ENCODE data around the gene DPF3. TPM values are rescaled to one million over a fixed set of nuclear protein-coding genes. Genes with fewer than 3 reads are reported as not detected.

The DPF3 gene
- total RNA-seq, 3 donors from 2014 or later (not counting 1 experiment from before 2014, with no cell fraction given): 1.4 to 1.8 (median 1.4) TPM

- Mint-ChIP-seq H3K27ac (no peak overlapping the region), H3K4me3 (no peak overlapping the region), H3K36me3 (no peaks in the 10 kb centered on the region), H3K9me3 (no peaks in the 10 kb centered on the region), H3K4me1 (peaks cover 0 to 14% of the 10 kb centered on the region in 2 donors), H3K27me3 (ENCODE audit: low read depth in 2 of 2) (peaks cover 77 to 81% of the 10 kb centered on the region in 2 donors)
- Histone ChIP-seq H3K4me1 (ENCODE audit: control insufficient read depth, insufficient read depth, low read length) (peaks cover under 1% of the 10 kb centered on the region), H3K36me3 (ENCODE audit: control insufficient read depth, insufficient read depth, low read length) (no peaks in the 10 kb centered on the region), H3K4me3 (ENCODE audit: low read length) (no peak overlapping the region), H3K9me3 (ENCODE audit: control insufficient read depth, insufficient read depth, low read length) (no peaks in the 10 kb centered on the region), H3K27me3 (ENCODE audit: control insufficient read depth, insufficient read depth, low read length) (no peaks in the 10 kb centered on the region), H3K27ac (ENCODE audit: low read length) (no peak overlapping the region)
- WGBS (ENCODE audit: insufficient coverage): 84% methylated on average over 3 of the region's 3 CpGs
- ATAC-seq (no peak), DNase-seq (peak in 1 of 2 donors; percentile 1)
- no peak for TF ChIP-seq CTCF (IDR thresholded peaks at IDR 0.05)
- intact Hi-C loops (cut with micrococcal nuclease): no loop called here
These were observed 289.8 kb downstream of the DPF3 start for GRCh38 chr14:72604133-72604532.

- peak in 1 of 2 donors; percentile 3 for DNase-seq
- no peaks in the 10 kb centered on the region for H3K9me3 ChIP-seq (ENCODE audit: control insufficient read depth, insufficient read depth, low read length)
- Mint-ChIP-seq H3K4me3 (no peak overlapping the region), H3K27me3 (ENCODE audit: low read depth in 2 of 2) (peaks cover 72 to 77% of the 10 kb centered on the region in 2 donors), H3K36me3 (no peaks in the 10 kb centered on the region), H3K9me3 (no peaks in the 10 kb centered on the region), H3K27ac (no peak overlapping the region), H3K4me1 (peaks cover 0 to 13% of the 10 kb centered on the region in 2 donors)
- no peaks in the 10 kb centered on the region for H3K27me3 ChIP-seq (ENCODE audit: control insufficient read depth, insufficient read depth, low read length)
- intact Hi-C loops (cut with micrococcal nuclease): no loop called here
- no peak for ATAC-seq
- 91% methylated on average over 4 of the region's 4 CpGs for WGBS (ENCODE audit: insufficient coverage)
- H3K27ac ChIP-seq (ENCODE audit: low read length): no peak overlapping the region
- no peaks in the 10 kb centered on the region for H3K36me3 ChIP-seq (ENCODE audit: control insufficient read depth, insufficient read depth, low read length)
- H3K4me3 ChIP-seq (ENCODE audit: low read length): no peak overlapping the region
- peaks cover 3% of the 10 kb centered on the region for H3K4me1 ChIP-seq (ENCODE audit: control insufficient read depth, insufficient read depth, low read length)
- TF ChIP-seq CTCF (IDR thresholded peaks at IDR 0.05): no peak
These were observed 290.3 kb downstream of the DPF3 start for GRCh38 chr14:72603639-72604038.

DNA sequence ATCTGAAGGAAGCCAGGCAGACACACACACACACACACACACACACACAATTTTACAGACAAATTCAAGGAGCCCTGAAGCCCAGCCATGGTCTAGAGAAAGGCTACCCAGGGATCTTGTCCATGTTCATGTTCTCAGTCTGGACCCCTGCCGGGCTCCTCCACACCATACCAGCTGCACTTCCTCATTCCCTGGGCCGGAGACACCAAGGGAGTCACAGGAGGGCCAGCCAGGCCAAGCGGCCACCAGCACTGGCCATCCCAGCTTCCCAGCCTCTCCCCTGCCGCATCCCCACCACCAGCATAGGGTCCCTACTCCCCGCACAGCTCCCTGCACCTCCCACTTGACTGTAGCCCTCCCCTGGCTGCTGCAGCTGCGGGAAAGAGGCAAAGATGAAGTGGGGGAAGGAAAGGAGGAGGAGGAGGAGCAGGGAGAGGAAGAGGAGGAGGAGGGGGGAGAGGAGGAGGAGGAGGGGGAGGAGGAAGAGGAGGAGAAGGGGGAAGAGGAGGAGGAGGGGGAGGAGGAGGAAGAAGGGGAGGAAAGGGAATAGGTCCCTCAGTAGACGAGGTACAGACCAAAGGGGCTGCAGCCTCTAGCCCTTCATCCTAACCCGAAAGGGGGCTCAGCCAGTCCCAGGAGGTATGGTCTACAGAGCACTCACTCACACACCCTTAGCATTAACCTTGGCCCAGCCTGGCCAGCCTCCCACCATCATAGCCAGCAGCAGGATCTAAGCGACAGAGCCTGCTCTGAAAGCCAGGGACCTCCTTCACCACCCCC, 293.2 kb downstream of the DPF3 start:
- no peak for ATAC-seq
- no peak for DNase-seq
- H3K27ac ChIP-seq (ENCODE audit: low read length): no peak overlapping the region
- H3K36me3 ChIP-seq (ENCODE audit: control insufficient read depth, insufficient read depth, low read length): no peaks in the 10 kb centered on the region
- no peaks in the 10 kb centered on the region for H3K9me3 Mint-ChIP-seq
- no peaks in the 10 kb centered on the region for H3K36me3 Mint-ChIP-seq
- peaks cover 67 to 70% of the 10 kb centered on the region in 2 donors for H3K27me3 Mint-ChIP-seq (ENCODE audit: low read depth in 2 of 2)
- no peaks in the 10 kb centered on the region for H3K9me3 ChIP-seq (ENCODE audit: control insufficient read depth, insufficient read depth, low read length)
- peaks cover 8 to 15% of the 10 kb centered on the region in 2 donors for H3K4me1 Mint-ChIP-seq
- intact Hi-C loops (cut with micrococcal nuclease): no loop called here
- TF ChIP-seq CTCF (IDR thresholded peaks at IDR 0.05): no peak
- H3K4me1 ChIP-seq (ENCODE audit: control insufficient read depth, insufficient read depth, low read length): peaks cover 6% of the 10 kb centered on the region
- H3K4me3 ChIP-seq (ENCODE audit: low read length): no peak overlapping the region
- no peak overlapping the region for H3K27ac Mint-ChIP-seq
- H3K4me3 Mint-ChIP-seq: no peak overlapping the region
- WGBS (ENCODE audit: insufficient coverage): 83% methylated on average over 9 of the region's 9 CpGs
- peaks cover 17% of the 10 kb centered on the region for H3K27me3 ChIP-seq (ENCODE audit: control insufficient read depth, insufficient read depth, low read length)
